ENCODE results near the gene ABCB11. TPM values are rescaled to one million over a fixed set of nuclear protein-coding genes. Genes with fewer than 3 reads are reported as not detected.
A peak's percentile ranks its signal among the peaks of the same experiment; 100 is the strongest.

The ABCB11 gene
- total and polyA plus RNA-seq, 9 of the 15 experiments (the other 6 are each of a cell fraction or from before 2014, with no cell fraction given): 0.04 to 0.51 (median 0.10) TPM; not detected in 1

DNA sequence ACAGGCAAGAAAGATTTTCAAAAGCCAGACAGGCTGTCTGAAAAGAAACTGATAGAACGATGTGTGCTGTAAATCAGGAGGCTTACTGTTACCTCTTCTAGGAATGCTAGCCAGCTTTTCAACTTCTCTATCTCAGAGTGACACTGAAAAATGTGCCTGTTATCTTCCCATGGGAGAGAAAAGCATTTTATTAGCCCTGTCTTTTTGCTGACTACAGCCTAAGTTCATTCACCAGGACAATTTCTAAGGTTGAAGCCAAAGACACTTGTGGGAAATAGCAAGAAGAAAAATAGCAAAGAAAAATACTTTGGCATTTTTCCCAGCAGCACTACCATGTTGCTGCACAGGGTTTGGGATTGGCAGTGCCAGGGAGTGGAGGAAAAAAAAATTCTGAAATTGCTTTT lies 34.0 kb downstream of the ABCB11 start:
- intact Hi-C loops (cut with micrococcal nuclease): no loop called here
- no TSS peak for BruUV-seq (replicated peaks)
- in situ Hi-C loops (cut with MboI): no loop called here
- Histone ChIP-seq H3K36me3 (ENCODE audit: control insufficient read depth, insufficient read depth, low read length) (no peaks in the 10 kb centered on the region), H2AFZ (ENCODE audit: low read depth, low read length) (no peak overlapping the region), H3K27me3 (ENCODE audit: control insufficient read depth in 2 of 2, insufficient read depth in 2 of 2, low read length in 2 of 2) (no peaks in the 10 kb centered on the region), H3K27ac (ENCODE audit: extremely low read depth, low read depth, low read length) (no peak overlapping the region), H3K4me3 (no peak overlapping the region), H3K4me1 (replicated peaks in 1 of 2; ENCODE audit: control insufficient read depth in 2 of 2, insufficient read depth in 2 of 2, low read length in 2 of 2) (peaks cover 0 to 22% of the 10 kb centered on the region in 2 experiments; a peak in 3 of 5 replicates), H3K9me3 (replicated peaks; ENCODE audit: control insufficient read depth, insufficient read depth, low read depth, low read length) (no peaks in the 10 kb centered on the region), H3K9me1 (ENCODE audit: control insufficient read depth, insufficient read depth, low read length) (no peaks in the 10 kb centered on the region), H4K20me1 (replicated peaks; ENCODE audit: control insufficient read depth, insufficient read depth, low read length) (no peaks in the 10 kb centered on the region), H3K9ac (ENCODE audit: insufficient read depth in 1 of 2, low read depth in 2 of 2, low read length in 2 of 2) (no peak overlapping the region), H3K79me2 (ENCODE audit: control insufficient read depth, insufficient read depth, low read length) (no peaks in the 10 kb centered on the region), H3K4me2 (ENCODE audit: insufficient read depth, low read length) (no peak overlapping the region)
- POLR2A ChIA-PET: interaction anchor here (0.7 to 0.9 kb wide), 2 partner anchors 26 to 217 kb away, joined by 3 read pairs; no protein-coding TSS in a partner anchor
- peak; percentile 57 for ATAC-seq
- WGBS (ENCODE audit: insufficient coverage, low coverage, missing lambda C conversion rate): 0% methylated on average over 1 of the region's 1 CpG
- peak; percentile 42 for FAIRE-seq
- CTCF ChIA-PET (ENCODE audit: low intra/inter-chr PET ratio): no interaction called here
- DNase-seq (ENCODE audit: extremely low read depth in 1 of 4, low spot score in 3 of 4): peak in 1 of 4 experiments; percentile 49
- peak; percentile 84; the same call in 1 of the 2 replicates for TF ChIP-seq MECOM (CRISPR knock-in tag; IDR thresholded peaks at IDR 0.05)
- TF ChIP-seq, protein P1, sequence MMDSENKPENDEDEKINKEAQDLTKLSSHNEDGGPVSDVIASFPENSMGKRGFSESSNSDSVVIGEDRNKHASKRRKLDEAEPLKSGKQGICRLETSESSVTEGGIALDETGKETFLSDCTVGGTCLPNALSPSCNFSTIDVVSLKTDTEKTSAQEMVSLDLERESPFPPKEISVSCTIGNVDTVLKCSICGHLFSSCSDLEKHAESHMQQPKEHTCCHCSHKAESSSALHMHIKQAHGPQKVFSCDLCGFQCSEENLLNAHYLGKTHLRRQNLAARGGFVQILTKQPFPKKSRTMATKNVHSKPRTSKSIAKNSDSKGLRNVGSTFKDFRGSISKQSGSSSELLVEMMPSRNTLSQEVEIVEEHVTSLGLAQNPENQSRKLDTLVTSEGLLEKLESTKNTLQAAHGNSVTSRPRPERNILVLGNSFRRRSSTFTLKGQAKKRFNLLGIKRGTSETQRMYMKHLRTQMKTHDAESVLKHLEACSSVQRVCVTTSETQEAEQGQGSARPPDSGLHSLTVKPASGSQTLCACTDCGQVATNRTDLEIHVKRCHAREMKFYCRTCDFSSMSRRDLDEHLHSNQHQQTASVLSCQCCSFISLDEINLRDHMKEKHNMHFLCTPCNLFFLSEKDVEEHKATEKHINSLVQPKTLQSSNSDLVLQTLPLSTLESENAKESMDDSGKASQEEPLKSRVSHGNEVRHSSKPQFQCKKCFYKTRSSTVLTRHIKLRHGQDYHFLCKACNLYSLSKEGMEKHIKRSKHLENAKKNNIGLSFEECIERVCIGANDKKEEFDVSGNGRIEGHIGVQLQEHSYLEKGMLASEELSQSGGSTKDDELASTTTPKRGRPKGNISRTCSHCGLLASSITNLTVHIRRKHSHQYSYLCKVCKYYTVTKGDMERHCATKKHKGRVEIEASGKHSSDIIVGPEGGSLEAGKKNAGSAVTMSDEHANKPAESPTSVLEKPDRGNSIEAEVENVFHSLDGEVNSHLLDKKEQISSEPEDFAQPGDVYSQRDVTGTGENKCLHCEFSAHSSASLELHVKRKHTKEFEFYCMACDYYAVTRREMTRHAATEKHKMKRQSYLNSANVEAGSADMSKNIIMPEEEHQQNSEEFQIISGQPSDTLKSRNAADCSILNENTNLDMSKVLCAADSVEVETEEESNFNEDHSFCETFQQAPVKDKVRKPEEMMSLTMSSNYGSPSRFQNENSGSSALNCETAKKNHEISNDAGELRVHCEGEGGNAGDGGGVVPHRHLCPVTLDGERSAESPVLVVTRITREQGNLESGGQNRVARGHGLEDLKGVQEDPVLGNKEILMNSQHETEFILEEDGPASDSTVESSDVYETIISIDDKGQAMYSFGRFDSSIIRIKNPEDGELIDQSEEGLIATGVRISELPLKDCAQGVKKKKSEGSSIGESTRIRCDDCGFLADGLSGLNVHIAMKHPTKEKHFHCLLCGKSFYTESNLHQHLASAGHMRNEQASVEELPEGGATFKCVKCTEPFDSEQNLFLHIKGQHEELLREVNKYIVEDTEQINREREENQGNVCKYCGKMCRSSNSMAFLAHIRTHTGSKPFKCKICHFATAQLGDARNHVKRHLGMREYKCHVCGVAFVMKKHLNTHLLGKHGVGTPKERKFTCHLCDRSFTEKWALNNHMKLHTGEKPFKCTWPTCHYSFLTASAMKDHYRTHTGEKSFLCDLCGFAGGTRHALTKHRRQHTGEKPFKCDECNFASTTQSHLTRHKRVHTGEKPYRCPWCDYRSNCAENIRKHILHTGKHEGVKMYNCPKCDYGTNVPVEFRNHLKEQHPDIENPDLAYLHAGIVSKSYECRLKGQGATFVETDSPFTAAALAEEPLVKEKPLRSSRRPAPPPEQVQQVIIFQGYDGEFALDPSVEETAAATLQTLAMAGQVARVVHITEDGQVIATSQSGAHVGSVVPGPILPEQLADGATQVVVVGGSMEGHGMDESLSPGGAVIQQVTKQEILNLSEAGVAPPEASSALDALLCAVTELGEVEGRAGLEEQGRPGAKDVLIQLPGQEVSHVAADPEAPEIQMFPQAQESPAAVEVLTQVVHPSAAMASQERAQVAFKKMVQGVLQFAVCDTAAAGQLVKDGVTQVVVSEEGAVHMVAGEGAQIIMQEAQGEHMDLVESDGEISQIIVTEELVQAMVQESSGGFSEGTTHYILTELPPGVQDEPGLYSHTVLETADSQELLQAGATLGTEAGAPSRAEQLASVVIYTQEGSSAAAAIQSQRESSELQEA (IDR thresholded peaks at IDR 0.05; ENCODE audit: low read depth): no peak
- TF ChIP-seq, protein P2, sequence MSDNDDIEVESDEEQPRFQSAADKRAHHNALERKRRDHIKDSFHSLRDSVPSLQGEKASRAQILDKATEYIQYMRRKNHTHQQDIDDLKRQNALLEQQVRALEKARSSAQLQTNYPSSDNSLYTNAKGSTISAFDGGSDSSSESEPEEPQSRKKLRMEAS (CRISPR knock-in tag; IDR thresholded peaks at IDR 0.05): no peak
- peak; percentile 71; the same call in 1 of the 2 replicates for TF ChIP-seq HDAC2 (IDR thresholded peaks at IDR 0.05)
- 0 out of 2 replicates have a peak, but pooled peaks have one; percentile 36 for TF ChIP-seq ZEB2 (IDR thresholded peaks at IDR 0.05)
- peak; percentile 65; the same call in 1 of the 2 replicates for TF ChIP-seq SMAD4 (CRISPR knock-in tag; conservative IDR thresholded peaks at IDR 0.05)
- TF ChIP-seq TAL1 (IDR thresholded peaks at IDR 0.05): peak; percentile 37
- TF ChIP-seq ZNF316 (IDR thresholded peaks at IDR 0.05): peak; percentile 79
- TF ChIP-seq HLTF (IDR thresholded peaks at IDR 0.05): no peak
- peak; percentile 81 for TF ChIP-seq C11orf30 (IDR thresholded peaks at IDR 0.05; ENCODE audit: low read depth)
- TF ChIP-seq ZNF282 (CRISPR knock-in tag; IDR thresholded peaks at IDR 0.05): no peak
- TF ChIP-seq TCF3 (CRISPR knock-in tag; IDR thresholded peaks at IDR 0.05): peak; percentile 73
- no peak for TF ChIP-seq ZNF766 (CRISPR knock-in tag; conservative IDR thresholded peaks at IDR 0.05)
- peak; percentile 49; the same call in 1 of the 2 replicates for TF ChIP-seq EP300 (IDR thresholded peaks at IDR 0.05; ENCODE audit: low read length)
- TF ChIP-seq ZC3H11A (IDR thresholded peaks at IDR 0.05; ENCODE audit: low read depth, low read length): no peak
- no peak for TF ChIP-seq CCNT2 (IDR thresholded peaks at IDR 0.05; ENCODE audit: borderline replicate concordance, extremely low read depth, insufficient read length, low read depth, low read length)
- TF ChIP-seq, protein P3, sequence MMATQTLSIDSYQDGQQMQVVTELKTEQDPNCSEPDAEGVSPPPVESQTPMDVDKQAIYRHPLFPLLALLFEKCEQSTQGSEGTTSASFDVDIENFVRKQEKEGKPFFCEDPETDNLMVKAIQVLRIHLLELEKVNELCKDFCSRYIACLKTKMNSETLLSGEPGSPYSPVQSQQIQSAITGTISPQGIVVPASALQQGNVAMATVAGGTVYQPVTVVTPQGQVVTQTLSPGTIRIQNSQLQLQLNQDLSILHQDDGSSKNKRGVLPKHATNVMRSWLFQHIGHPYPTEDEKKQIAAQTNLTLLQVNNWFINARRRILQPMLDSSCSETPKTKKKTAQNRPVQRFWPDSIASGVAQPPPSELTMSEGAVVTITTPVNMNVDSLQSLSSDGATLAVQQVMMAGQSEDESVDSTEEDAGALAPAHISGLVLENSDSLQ (IDR thresholded peaks at IDR 0.05): peak; percentile 86
